Ammon's horn (tissue), 1 donor: ENCODE measurements around the gene ADRB2.
"Not testable (repeated sequence)": the region's sequence is repeated elsewhere in the genome, so short reads cannot be mapped to it uniquely, and the experiment has no call there.

Experiments
- DNase-seq: peaks from one replicate; pipeline ENCODE4 v3.0.0-alpha.2; 2016; ENCODE audit warnings: low spot score

ADRB2 gene

GRCh38 chr5:148856009-148856367, 29.6 kb downstream of the ADRB2 start:
- DNase-seq: no peak

- no peak for DNase-seq
Measured at GRCh38 chr5:148856424-148856823, 30.0 kb downstream of the ADRB2 start.

DNA sequence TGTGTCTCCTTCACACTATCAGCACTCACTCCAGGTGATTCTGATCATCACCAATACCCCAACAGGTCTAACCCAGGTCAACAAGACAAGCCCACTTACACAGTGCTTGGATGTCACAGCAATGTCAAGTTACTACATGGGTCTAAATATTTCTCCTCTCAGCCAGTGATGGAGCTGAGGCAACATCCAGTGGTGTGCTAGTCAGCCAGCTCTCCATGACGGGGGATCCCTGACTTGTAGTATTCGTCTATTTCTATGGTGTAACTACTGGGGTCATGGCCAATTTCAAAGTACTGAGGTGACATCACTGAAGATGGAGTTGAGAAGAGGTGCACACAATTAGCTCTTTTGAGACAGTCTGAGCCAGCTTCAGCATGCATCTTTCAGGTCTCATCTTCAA, 31.1 kb downstream of the ADRB2 start:
- no peak for DNase-seq

DNA sequence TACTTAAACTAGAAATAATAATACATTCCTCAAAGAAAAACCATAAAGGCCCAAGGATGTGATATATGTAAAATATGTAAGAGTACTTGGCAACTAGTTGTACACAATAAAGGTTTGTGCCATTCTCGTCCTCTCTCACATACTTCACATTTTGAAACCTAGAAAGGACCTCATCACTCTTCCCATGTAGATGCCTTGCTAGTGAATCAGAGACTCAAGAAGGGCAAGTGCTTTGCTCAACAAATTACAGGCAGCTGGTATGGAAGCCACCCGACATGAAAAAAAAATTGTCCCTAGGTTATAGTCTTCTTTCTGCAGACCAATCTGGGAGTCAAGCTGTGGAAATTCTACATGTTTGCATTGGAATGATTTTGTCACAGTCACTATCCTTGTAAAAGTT, 31.7 kb downstream of the ADRB2 start:
- DNase-seq: no peak

DNA sequence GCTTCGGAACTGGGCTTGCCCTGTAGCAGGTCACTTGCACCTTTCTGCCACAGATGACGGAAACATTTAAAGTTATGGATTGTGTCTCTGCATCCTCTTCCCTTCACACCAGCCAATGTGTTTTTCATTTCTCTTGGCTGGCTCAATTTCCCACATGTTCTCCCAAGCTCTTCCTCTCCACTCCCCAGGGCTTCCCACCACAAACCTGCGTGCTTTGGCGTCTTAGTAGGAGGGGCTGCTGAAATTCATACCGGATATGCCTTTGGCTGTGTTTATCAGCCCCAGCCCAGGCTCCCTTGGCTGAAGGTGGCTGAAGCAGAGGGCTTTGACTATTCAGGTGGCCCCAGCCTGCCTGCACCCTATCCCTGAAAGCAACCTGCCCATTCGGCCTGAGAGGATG, 32.1 kb downstream of the ADRB2 start:
- no peak for DNase-seq

GRCh38 chr5:148859703-148860102, 33.3 kb downstream of the ADRB2 start:
- no peak for DNase-seq

DNA sequence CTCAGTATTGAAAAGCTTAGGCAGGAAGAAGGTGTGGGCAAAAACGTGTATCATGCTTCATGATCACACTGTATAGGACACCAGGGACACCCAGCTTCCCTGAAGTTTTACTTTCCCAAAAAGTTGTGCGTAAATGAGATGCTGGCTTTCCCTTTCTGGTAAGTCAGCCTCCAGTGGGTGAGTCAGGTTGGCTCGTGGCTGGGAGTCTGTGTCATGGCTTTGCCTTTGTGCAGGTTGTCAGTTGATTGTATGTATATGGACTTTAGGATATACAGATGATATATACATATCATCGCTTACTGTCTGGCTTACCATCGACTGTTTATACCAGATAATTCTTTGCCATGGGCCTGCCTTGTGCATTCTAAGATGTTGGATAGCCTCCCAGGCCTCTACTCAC, 34.2 kb downstream of the ADRB2 start:
- DNase-seq: no peak

DNA sequence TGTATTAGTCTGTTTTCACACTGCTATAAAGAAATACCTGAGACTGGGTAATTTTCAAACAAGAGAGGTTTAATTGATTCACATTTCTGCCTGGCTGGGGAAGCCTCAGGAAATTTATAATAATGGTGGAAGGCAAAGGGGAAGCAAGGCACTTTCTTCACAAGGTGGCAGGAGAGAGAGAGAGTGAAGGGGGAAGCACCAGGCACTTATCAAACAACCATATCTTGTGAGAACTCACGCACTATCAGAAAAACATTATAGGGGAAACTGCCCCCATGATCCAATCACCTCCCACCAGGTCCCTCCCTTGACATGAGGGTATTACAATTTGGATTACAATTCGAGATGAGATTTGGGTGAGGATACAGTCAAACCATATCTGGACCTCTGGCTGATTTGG, 34.7 kb downstream of the ADRB2 start:
- no peak for DNase-seq

DNA sequence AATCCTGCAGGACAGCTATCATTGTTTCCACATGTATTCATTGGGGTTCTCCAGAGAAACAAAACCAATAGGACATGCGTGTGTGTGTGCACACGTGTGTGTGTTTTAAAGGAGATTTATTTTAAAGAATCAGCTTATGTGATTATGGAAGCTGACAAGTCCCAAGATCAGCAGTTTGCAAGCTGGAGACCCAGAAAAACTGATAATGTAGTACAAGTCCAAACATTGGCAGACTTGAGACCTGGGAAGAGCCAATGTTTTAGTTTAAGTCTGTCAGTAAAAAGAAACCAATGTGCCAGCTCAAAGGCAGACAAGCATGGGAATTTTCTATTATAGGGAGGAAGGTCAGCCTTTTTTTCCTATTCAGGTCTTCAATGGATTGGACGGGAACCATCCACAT, 35.3 kb downstream of the ADRB2 start:
- DNase-seq: no peak

GRCh38 chr5:148864113-148864841, 37.9 kb downstream of the ADRB2 start:
- DNase-seq: no peak

- no peak for DNase-seq
Measured at GRCh38 chr5:148866024-148866423, 39.6 kb downstream of the ADRB2 start.

DNA sequence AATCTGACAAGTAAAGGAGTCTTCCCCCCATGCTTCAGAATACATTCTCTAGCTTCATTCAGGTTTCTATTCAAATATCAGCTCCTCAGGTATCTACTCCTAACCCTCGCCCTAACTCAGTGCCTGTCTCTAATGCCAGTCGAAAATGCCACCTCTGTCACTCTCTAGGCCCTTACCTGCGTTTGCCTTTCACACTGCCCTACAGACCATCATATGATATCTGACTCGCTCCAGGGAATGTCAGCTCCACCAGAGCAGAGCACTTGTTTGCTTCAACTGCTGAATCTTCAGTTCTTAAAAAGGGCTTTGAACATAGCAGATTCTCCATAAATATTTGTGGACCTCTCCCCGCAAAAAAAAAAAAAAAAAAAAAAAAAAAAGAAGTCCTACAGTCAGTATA, 46.7 kb downstream of the ADRB2 start:
- DNase-seq: no peak

DNA sequence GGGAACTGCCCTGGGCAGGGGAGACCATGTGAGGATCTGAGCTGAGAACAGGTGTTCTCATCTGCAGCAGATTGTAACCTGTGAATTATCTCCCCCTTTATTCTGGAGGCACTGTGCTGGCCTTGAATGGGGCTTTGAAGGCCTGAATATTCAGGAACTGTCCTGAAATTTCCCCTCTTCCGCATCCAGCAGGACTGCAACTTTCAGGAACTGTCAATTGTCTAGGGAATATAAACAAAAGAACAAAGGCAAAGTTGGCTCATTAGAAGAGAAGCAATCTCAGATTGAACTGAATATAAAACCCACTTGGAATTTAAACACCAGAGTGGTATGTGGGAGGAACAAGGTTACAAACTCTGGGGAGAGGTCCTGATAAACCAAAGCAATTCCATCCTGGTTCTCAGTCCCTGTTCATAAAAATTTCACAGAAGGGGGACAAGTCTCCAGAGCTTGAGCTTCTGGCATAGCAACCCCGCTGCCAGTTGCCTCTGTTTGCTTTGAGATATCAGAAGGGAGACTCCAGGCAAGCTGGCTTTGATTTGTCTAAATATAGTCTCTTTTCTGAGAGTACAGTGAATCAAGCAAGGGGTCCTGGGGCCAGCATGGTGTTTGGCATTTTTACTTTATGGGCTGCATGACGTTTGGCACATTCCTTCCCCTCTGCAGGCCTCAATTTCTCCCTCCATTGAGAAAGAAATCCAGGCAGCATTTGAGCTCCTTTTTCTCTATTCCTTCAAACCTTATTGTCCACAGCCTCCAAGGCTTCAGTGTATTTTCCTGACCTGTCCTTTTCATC, 47.5 kb downstream of the ADRB2 start:
- DNase-seq: no peak

GRCh38 chr5:148875205-148875875, 48.9 kb downstream of the ADRB2 start:
- DNase-seq: no peak

- not testable (repeated sequence) for DNase-seq
Measured at GRCh38 chr5:148877436-148877835, 51.0 kb downstream of the ADRB2 start.
